K562 (cell line): ENCODE data around the gene TACR2. TPM values are rescaled to one million over a fixed set of nuclear protein-coding genes. Genes with fewer than 3 reads are reported as not detected.

ENCODE experiments used
- CCNT2 ChIP-seq: IDR thresholded peaks from 2 replicates; pipeline ENCODE4 v1.6.1; 2011; ENCODE audit warnings: borderline replicate concordance, low read depth, mild to moderate bottlenecking, moderate library complexity, mixed read lengths, low read length; ENCODE audit not compliant: insufficient read length; ENCODE audit errors: extremely low read depth
- CHD1 ChIP-seq: fragments of 200-600 bp; sonication (generic); IDR thresholded peaks from one replicate; pipeline ENCODE4 v1.6.1; 2012; ENCODE audit warnings: mild to moderate bottlenecking, moderate library complexity, low read length, inconsistent platforms
- HSF4 ChIP-seq: fragments of 250-450 bp; sonication (Bioruptor Pico); IDR thresholded peaks from 2 replicates; pipeline ENCODE4 v2.1.2; 2022; ENCODE audit warnings: mild to moderate bottlenecking, moderate library complexity, borderline replicate concordance
- JUN ChIP-seq, 2 experiments: sonication (generic) in 1 of 2; formaldehyde crosslinking in 1 of 2; IDR thresholded peaks; 2 replicates each; pipeline versions ENCODE4 v1.6.1 to v1.8.0; 2012 to 2022; ENCODE audit warnings: borderline replicate concordance in 2 of 2, mild to moderate bottlenecking in 2 of 2, improper control_type of control experiment in 1 of 2, low read depth in 1 of 2, low read length in 1 of 2, missing genetic modification reagents in 1 of 2
- JUND ChIP-seq, 2 experiments: IDR thresholded peaks; 2 replicates in 1 of 2; 3 replicates in 1 of 2; pipeline ENCODE4 v1.6.1; 2011; ENCODE audit warnings: borderline replicate concordance in 2 of 2, low read depth in 2 of 2, low read length in 2 of 2, improper control_type of control experiment in 1 of 2, missing biosample characterization in 1 of 2, missing genetic modification characterization in 1 of 2, missing genetic modification reagents in 1 of 2
- MCM5 ChIP-seq: fragments of 450-650 bp; IDR thresholded peaks from 2 replicates; pipeline ENCODE4 v1.6.1; 2016; ENCODE audit warnings: low read depth
- NCOA4 ChIP-seq: fragments of 450-650 bp; IDR thresholded peaks from 2 replicates; pipeline ENCODE4 v1.6.1; 2018; ENCODE audit warnings: mild to moderate bottlenecking; ENCODE audit not compliant: partially characterized antibody
- NR1H2 ChIP-seq: sonication (generic); formaldehyde crosslinking; IDR thresholded peaks from 2 replicates; pipeline ENCODE4 v1.4.0; 2020; ENCODE audit warnings: mild to moderate bottlenecking, missing genetic modification reagents
- PCBP1 ChIP-seq: fragments of 200-400 bp; formaldehyde crosslinking; IDR thresholded peaks from 2 replicates; pipeline ENCODE4 v1.6.1; 2018; ENCODE audit warnings: mild to moderate bottlenecking, low read depth, low read length; ENCODE audit not compliant: poor library complexity, severe bottlenecking
- POLR3A ChIP-seq: IDR thresholded peaks from 2 replicates; pipeline ENCODE4 v1.6.1; 2011; ENCODE audit warnings: borderline replicate concordance, mild to moderate bottlenecking, moderate library complexity; ENCODE audit not compliant: insufficient read length, insufficient read depth; ENCODE audit errors: extremely low read depth
- PURB ChIP-seq: sonication (generic); formaldehyde crosslinking; IDR thresholded peaks from 2 replicates; pipeline ENCODE4 v1.9.0; 2021; ENCODE audit warnings: low read depth, mild to moderate bottlenecking, missing genetic modification reagents
- RFX1 ChIP-seq: fragments of 450-650 bp; IDR thresholded peaks from 2 replicates; pipeline ENCODE4 v1.6.1; 2016; ENCODE audit warnings: mild to moderate bottlenecking, moderate library complexity
- TCF7 ChIP-seq: sonication (generic); IDR thresholded peaks from 2 replicates; pipeline ENCODE4 v1.6.1; 2016; ENCODE audit warnings: antibody characterized with exemption, borderline replicate concordance
- TRIM24 ChIP-seq, 2 experiments: fragments of 450-650 bp; IDR thresholded peaks; 2 replicates each; pipeline ENCODE4 v1.6.1; 2016
- ZFP36 ChIP-seq: fragments of 150-350 bp; IDR thresholded peaks from 2 replicates; pipeline ENCODE4 v1.6.1; 2018; ENCODE audit warnings: low read length, low read depth; ENCODE audit not compliant: partially characterized antibody
- polyA plus RNA-seq, 8 experiments: library from polyadenylated mRNA; depleted of rRNA in 4 of 8; stranded (reverse) in 5 of 8; unstranded in 3 of 8; fragments of >200 nt; fragmentation: Nextera tagmentation in 2 of 8; fragmentation: Illumina TruSeq in 1 of 8; extraction: Ambion mirVana in 2 of 8; extraction: Trizol in 1 of 8; gene quantifications; 2 replicates each; pipeline versions ENCODE4 v1.2.1 to v1.2.3, GENCODE V29; 2011 to 2014; ENCODE audit warnings: inconsistent platforms in 1 of 8, missing spikeins in 1 of 8
- total RNA-seq, 7 experiments: library from RNA; depleted of rRNA in 6 of 7; stranded (reverse); fragments of >200 nt in 6 of 7; fragmentation: Illumina TruSeq in 2 of 7; extraction: Trizol in 2 of 7; gene quantifications; 2 replicates each; pipeline versions ENCODE4 v1.2.1 to v1.2.3, GENCODE V29; 2011 to 2021; ENCODE audit warnings: low replicate concordance in 1 of 7
- TF ChIP-seq, protein P1 (sequence below): fragments of 250-450 bp; sonication (Bioruptor Pico); IDR thresholded peaks from 2 replicates; pipeline ENCODE4 v1.8.0; 2021; ENCODE audit warnings: borderline replicate concordance, mild to moderate bottlenecking, moderate library complexity; ENCODE audit not compliant: poor library complexity, severe bottlenecking
- TF ChIP-seq, protein P2 (sequence below): sonication (generic); formaldehyde crosslinking; IDR thresholded peaks from 2 replicates; pipeline ENCODE4 v1.8.1; 2023; ENCODE audit warnings: mild to moderate bottlenecking, missing genetic modification reagents
- TF ChIP-seq, protein P3 (sequence below): IDR thresholded peaks from 3 replicates; pipeline ENCODE4 v1.6.1; 2011; ENCODE audit warnings: borderline replicate concordance, mild to moderate bottlenecking; ENCODE audit not compliant: insufficient read length, insufficient read depth
- TF ChIP-seq, protein P4 (sequence below): sonication (generic); IDR thresholded peaks from 2 replicates; pipeline ENCODE4 v1.6.1; 2016
- TF ChIP-seq, protein P5 (sequence below): fragments of 450-650 bp; formaldehyde crosslinking; IDR thresholded peaks from 2 replicates; pipeline ENCODE4 v1.4.0; 2022; ENCODE audit warnings: missing genetic modification characterization

Gene TACR2
- total and polyA plus RNA-seq, 9 of the 15 experiments (the other 6 are each of a cell fraction or from before 2014, with no cell fraction given), result not detected

DNA sequence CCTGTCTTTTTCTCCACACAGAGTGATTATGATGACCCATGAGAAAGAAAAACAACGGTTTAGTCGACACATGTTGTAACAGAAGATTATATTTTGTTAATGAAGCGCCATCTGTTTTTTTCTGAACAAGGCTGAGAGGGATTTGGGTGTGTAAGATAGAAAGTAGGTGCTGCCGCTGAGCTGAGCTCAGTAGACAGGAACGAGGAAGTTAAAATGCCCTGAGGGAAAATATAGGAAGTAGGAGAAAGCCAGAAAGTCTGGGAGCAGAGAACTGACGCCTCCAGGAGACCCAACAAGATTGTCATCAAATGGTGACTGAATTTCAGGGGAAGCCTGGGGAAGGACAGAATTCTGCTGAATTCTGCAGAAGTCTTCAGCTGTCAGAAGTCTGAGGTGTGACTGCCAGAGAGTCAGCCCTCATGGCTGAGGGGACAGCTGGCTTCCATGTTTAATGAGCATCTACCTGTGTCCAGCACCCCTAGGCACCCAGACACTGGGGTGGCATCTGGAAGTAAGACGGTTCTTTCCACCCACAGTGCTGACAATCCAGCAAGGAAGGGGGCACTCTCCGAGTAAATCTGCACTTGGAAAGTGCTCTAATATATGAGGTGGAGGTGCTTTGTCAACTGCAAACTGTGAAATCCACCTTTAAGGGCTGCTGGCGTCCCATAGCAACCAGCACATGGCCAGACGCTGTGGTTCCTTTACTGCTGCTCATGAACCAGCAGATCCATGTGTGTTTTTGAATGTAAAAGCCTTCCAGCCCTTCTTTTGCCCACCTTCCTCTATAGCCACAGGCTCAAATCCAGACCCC, 22.0 kb upstream of the TACR2 start (continued):
- no peak for TF ChIP-seq NCOA4
- TF ChIP-seq RFX1, result 0 out of 2 replicates have a peak, but pooled peaks have one; percentile 15
- no peak for TF ChIP-seq PCBP1
- TF ChIP-seq JUN (IDR thresholded peaks at IDR 0.05; ENCODE audit: borderline replicate concordance, low read depth, low read length), result 0 out of 2 replicates have a peak, but pooled peaks have one; percentile 36
- no peak for TF ChIP-seq JUN (CRISPR knock-in tag; IDR thresholded peaks at IDR 0.05; ENCODE audit: borderline replicate concordance)
- TF ChIP-seq MCM5, result no peak
- peak; percentile 28; the same call in 1 of the 2 replicates for TF ChIP-seq JUND (IDR thresholded peaks at IDR 0.05; ENCODE audit: borderline replicate concordance, low read depth, low read length)
- peak; percentile 57; the same call in 2 of the 3 replicates for TF ChIP-seq JUND (tag; IDR thresholded peaks at IDR 0.05; ENCODE audit: borderline replicate concordance, low read depth, low read length)
- no peak for TF ChIP-seq NR1H2 (CRISPR knock-in tag)
- TF ChIP-seq, protein P1, sequence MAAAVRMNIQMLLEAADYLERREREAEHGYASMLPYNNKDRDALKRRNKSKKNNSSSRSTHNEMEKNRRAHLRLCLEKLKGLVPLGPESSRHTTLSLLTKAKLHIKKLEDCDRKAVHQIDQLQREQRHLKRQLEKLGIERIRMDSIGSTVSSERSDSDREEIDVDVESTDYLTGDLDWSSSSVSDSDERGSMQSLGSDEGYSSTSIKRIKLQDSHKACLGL (CRISPR knock-in tag), result no peak
- TF ChIP-seq PURB (CRISPR knock-in tag), result no peak
- no peak for TF ChIP-seq POLR3A
- TF ChIP-seq, protein P2, sequence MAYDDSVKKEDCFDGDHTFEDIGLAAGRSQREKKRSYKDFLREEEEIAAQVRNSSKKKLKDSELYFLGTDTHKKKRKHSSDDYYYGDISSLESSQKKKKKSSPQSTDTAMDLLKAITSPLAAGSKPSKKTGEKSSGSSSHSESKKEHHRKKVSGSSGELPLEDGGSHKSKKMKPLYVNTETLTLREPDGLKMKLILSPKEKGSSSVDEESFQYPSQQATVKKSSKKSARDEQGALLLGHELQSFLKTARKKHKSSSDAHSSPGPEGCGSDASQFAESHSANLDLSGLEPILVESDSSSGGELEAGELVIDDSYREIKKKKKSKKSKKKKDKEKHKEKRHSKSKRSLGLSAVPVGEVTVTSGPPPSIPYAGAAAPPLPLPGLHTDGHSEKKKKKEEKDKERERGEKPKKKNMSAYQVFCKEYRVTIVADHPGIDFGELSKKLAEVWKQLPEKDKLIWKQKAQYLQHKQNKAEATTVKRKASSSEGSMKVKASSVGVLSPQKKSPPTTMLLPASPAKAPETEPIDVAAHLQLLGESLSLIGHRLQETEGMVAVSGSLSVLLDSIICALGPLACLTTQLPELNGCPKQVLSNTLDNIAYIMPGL (CRISPR knock-in tag), result no peak
- TF ChIP-seq CHD1, result no peak
- TF ChIP-seq, protein P3, sequence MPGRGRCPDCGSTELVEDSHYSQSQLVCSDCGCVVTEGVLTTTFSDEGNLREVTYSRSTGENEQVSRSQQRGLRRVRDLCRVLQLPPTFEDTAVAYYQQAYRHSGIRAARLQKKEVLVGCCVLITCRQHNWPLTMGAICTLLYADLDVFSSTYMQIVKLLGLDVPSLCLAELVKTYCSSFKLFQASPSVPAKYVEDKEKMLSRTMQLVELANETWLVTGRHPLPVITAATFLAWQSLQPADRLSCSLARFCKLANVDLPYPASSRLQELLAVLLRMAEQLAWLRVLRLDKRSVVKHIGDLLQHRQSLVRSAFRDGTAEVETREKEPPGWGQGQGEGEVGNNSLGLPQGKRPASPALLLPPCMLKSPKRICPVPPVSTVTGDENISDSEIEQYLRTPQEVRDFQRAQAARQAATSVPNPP, result no peak
- TF ChIP-seq TCF7, result no peak
- TF ChIP-seq, protein P4, sequence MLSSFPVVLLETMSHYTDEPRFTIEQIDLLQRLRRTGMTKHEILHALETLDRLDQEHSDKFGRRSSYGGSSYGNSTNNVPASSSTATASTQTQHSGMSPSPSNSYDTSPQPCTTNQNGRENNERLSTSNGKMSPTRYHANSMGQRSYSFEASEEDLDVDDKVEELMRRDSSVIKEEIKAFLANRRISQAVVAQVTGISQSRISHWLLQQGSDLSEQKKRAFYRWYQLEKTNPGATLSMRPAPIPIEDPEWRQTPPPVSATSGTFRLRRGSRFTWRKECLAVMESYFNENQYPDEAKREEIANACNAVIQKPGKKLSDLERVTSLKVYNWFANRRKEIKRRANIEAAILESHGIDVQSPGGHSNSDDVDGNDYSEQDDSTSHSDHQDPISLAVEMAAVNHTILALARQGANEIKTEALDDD, result no peak
- TF ChIP-seq TRIM24 (IDR thresholded peaks at IDR 0.05), result no peak
- TF ChIP-seq, protein P5, sequence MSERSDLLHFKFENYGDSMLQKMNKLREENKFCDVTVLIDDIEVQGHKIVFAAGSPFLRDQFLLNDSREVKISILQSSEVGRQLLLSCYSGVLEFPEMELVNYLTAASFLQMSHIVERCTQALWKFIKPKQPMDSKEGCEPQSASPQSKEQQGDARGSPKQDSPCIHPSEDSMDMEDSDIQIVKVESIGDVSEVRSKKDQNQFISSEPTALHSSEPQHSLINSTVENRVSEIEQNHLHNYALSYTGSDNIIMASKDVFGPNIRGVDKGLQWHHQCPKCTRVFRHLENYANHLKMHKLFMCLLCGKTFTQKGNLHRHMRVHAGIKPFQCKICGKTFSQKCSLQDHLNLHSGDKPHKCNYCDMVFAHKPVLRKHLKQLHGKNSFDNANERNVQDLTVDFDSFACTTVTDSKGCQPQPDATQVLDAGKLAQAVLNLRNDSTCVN (CRISPR knock-in tag), result no peak
- no peak for TF ChIP-seq CCNT2
- no peak for TF ChIP-seq HSF4 (CRISPR knock-in tag)
- peak; percentile 2 for TF ChIP-seq ZFP36
